Measurements from ENCODE around the gene SBF2.

Gene SBF2

DNA sequence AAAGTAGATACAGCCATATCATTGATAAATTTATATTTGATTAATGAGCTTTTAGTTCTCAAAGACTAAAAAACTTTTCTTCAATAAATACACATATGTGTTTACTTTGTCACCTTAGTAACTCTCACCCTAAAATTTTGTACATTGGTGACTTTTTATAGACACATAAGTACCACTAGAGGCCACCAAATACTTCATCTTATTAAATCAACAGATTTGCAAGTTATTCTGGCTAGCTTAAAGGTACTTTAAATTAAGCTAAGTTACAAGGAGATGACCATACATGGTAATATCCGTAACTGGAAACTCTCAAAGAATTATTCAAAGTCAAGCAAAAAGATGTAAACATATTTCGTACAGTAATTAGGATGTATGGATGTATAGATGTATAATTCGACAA is 112.2 kb downstream of the SBF2 start:
- TF ChIP-seq, protein P1, sequence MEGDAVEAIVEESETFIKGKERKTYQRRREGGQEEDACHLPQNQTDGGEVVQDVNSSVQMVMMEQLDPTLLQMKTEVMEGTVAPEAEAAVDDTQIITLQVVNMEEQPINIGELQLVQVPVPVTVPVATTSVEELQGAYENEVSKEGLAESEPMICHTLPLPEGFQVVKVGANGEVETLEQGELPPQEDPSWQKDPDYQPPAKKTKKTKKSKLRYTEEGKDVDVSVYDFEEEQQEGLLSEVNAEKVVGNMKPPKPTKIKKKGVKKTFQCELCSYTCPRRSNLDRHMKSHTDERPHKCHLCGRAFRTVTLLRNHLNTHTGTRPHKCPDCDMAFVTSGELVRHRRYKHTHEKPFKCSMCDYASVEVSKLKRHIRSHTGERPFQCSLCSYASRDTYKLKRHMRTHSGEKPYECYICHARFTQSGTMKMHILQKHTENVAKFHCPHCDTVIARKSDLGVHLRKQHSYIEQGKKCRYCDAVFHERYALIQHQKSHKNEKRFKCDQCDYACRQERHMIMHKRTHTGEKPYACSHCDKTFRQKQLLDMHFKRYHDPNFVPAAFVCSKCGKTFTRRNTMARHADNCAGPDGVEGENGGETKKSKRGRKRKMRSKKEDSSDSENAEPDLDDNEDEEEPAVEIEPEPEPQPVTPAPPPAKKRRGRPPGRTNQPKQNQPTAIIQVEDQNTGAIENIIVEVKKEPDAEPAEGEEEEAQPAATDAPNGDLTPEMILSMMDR (IDR thresholded peaks at IDR 0.05; ENCODE audit: insufficient read depth, low read depth, low read length, missing control alignments) = peak; percentile 17
- peak; percentile 16 for DNase-seq (ENCODE audit: low read depth)
- H3K4me3 ChIP-seq (ENCODE audit: low read depth, low read length) = no peak overlapping the region

DNA sequence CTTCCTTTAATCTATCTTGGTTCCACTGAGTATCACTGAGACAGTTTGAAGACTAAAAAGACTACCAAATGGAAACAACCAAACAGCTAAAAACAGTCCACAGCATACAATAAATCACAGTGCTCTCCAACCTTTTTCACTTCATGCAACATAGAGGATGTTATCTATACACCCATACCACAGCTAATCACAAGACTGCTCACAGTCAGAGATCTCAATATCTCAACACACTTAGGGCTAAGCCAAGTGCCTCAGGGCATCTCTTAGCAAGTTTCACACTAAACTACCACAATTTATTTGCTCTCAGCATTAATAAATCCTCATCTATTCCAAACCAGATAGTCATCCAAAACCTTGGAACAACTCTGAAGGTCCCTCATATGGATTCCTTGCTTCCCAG is 129.4 kb downstream of the SBF2 start:
- DNase-seq (ENCODE audit: low read depth) = no peak
- no peak overlapping the region for H3K4me3 ChIP-seq (ENCODE audit: low read depth, low read length)
- TF ChIP-seq, protein P1 (IDR thresholded peaks at IDR 0.05; ENCODE audit: insufficient read depth, low read depth, low read length, missing control alignments) = no peak

DNA sequence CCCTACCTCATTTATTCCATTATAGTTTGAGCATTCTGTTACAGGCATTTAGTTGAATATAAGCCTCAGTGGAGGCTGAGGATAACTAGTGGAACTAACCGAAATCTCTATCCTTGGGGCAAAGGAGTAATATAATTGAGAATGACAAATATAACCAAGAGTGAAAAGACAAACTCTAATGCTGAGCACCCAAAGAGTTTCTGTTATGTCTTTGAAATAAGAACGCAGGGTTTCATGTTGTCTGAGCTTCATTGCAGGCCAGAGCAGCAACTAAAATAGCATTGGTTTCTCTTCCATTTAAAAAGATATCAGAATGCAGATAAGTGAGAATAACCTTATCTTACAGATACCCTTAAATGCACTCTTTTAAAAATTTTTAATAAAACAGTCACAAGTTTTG is 131.8 kb downstream of the SBF2 start:
- peak; percentile 18 for DNase-seq (ENCODE audit: low read depth)
- TF ChIP-seq, protein P1 (IDR thresholded peaks at IDR 0.05; ENCODE audit: insufficient read depth, low read depth, low read length, missing control alignments) = no peak
- no peak overlapping the region for H3K4me3 ChIP-seq (ENCODE audit: low read depth, low read length)

GRCh38 chr11:10160350-10160749 is 133.7 kb downstream of the SBF2 start:
- no peak overlapping the region for H3K4me3 ChIP-seq (ENCODE audit: low read depth, low read length)
- no peak for DNase-seq (ENCODE audit: low read depth)
- TF ChIP-seq, protein P1 (IDR thresholded peaks at IDR 0.05; ENCODE audit: insufficient read depth, low read depth, low read length, missing control alignments) = no peak

DNA sequence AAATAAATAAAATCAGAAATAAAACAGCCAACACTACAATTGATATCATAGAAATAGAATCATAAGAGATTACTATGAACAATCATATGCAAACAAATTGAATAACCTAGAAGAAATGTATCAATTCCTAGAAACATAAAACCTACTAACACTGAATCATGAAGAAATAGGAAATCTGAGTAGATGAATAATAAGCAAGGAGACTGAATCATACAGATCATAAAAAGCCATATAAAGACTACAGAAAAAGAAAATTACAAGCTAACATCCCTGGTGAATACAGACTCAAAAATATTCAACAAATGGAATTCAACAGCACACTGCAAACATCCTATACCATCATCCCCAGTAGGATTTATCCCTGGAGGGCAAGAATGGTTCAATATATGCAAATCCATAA is 135.6 kb downstream of the SBF2 start:
- no peak for DNase-seq (ENCODE audit: low read depth)
- TF ChIP-seq, protein P1 (IDR thresholded peaks at IDR 0.05; ENCODE audit: insufficient read depth, low read depth, low read length, missing control alignments) = no peak
- H3K4me3 ChIP-seq (ENCODE audit: low read depth, low read length) = no peak overlapping the region

DNA sequence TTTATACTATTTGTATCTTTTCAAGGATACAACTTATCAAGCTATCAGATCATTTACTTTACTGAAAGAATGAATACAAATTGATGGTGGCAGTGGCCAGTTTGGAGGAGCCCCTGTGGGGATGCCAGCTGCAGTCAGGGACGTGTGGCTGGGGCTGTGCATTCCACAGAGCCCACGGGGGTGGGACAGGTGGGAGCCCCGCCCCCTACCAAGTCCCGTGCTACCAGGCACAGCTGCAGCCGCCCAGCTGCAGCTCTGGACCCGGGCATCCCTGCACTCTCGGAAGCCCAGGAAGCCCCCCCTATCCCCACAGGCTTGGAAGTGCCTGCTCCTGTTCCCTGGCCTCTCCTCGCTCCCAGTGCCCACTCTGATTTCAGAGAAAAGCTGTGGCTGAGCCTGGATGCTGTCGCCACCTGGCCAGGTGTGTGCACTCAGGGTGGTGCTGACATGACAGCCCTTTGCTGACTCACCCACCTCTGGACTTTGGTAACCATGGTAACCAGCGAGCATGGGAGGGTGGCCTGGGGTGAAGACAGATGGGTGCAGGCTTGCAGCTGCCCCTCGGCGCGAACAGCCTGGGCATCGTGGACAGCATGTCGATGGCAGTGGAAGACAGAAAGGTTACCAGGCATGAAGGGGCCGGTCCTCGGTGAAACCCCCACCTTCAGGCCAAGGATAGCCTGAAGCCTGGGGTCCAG is 138.1 kb downstream of the SBF2 start:
- TF ChIP-seq, protein P1 (IDR thresholded peaks at IDR 0.05; ENCODE audit: insufficient read depth, low read depth, low read length, missing control alignments) = no peak
- no peak for DNase-seq (ENCODE audit: low read depth)
- no peak overlapping the region for H3K4me3 ChIP-seq (ENCODE audit: low read depth, low read length)

- TF ChIP-seq, protein P1 (IDR thresholded peaks at IDR 0.05; ENCODE audit: insufficient read depth, low read depth, low read length, missing control alignments) = no peak
- H3K4me3 ChIP-seq (ENCODE audit: low read depth, low read length) = no peak overlapping the region
- no peak for DNase-seq (ENCODE audit: low read depth)
Measured at GRCh38 chr11:10150800-10151199, 143.2 kb downstream of the SBF2 start.
